GM19468 (cell line): ENCODE results near the gene MUC21.

Experiments
- ATAC-seq: cut with Tn5 transposase; IDR thresholded peaks from one replicate; pipeline ENCODE4 v1.9.1; 2021; ENCODE audit warnings: mild to moderate bottlenecking, moderate library complexity, moderate number of reproducible peaks; ENCODE audit not compliant: unreplicated experiment; ENCODE audit errors: extremely low read depth

Gene MUC21

GRCh38 chr6:30983439-30983838 is at the start of gene MUC21:
Gene MUC21 (plus strand): TSS chr6:30983718. CDS start chr6:30983959, 241 bp downstream.
- ATAC-seq = no peak

DNA sequence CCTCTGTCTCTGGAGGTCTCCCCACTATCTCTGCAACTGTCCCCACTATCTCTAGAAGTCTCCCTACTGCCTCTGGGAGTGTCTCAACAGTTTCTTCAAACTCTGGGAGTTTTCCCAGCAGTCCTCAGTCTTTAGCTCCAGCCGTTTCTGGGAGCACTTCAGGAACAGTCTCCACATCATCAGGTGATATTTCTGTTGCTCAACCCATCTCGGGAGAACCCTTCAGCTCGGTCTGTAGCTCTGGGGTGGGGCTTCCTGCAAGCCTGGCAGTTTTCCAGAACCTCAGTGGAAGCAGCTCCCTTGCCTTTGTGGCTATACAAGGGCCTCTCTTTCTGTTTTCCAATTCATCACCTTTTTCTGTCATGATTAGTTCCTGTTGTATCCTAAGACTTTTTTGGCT is 48.5 kb upstream of the MUC21 start:
- no peak for ATAC-seq

DNA sequence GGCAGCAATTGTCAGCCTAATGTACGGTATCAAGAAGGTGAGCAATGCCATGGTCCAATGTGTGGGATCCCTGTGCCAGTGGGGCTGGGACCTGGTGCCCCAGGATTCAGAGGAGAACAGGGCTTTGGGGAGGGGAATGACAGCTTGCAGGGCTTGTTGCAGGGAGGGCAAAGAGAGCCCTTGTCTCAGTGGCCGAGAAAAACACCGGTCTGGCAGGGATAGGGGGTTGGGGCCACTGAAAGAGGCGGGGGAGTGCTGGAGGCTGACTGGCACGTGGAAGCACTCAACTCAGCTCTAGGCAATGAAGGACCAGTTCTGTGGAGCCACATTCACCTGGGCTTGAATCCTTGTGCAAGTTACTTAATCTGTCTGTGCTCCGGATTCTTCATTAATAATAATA is 46.3 kb upstream of the MUC21 start:
- ATAC-seq = no peak

GRCh38 chr6:30938730-30939129 is 44.8 kb upstream of the MUC21 start:
- no peak for ATAC-seq

DNA sequence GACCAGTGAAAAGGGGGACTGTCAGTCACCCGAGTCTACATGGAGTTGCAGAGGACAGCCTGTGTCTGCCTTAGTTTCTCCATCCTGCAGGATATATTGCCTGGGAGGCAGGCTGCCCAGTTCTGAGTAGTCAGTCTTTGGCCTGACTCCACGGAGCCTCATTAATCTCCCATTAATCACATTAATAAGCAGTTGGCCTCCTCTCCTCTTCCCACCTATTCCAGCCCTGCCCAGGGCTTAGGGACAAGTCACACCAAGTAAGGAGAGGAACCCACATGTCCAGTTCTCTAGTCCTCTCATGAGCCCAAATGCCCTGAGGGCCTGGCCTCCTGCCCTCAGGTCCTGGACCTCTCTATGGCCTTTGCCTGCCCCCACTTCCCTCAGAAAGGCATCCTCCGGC is 44.0 kb upstream of the MUC21 start:
- no peak for ATAC-seq

- ATAC-seq = no peak
Observed at GRCh38 chr6:30940361-30940986, 43.0 kb upstream of the MUC21 start, which contains the start of gene MUCL3. Gene MUCL3 (plus strand): TSS chr6:30940973. CDS start chr6:30941000, 27 bp downstream.

DNA sequence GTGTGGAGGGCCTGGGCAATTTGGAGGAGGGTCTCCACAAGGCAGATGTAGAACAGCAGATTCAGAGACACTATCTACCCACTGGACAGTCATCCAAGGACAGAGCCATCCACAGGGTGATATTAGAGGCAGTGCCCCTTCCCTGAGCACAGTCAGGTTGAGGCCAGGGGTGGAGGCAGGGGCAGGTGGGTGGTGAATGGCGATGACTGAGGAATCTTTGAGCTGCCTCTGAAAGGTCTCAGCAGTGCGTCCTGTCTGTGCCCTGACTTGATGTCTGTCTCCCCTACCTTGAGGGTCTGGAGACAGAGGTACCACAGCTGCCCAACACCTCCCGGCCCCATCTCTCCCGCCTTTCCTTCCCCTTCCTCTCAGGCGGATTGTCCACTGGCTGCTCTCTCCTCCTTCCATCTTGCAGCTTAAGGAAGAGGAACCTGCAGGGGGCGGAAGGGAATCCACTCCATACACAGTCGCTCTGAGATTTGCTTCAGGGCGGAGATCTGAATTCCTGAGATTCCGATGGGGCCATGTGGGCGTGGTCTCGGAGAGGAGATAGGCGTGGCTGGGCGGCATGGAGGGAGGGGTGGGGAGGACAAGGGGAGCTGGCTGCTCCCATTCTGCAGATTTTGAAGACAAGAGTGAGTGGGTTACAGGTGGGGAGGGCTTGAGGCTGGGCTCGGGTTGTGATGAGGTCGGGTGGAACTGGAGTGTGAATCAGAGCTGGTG is 41.0 kb upstream of the MUC21 start:
- no peak for ATAC-seq

DNA sequence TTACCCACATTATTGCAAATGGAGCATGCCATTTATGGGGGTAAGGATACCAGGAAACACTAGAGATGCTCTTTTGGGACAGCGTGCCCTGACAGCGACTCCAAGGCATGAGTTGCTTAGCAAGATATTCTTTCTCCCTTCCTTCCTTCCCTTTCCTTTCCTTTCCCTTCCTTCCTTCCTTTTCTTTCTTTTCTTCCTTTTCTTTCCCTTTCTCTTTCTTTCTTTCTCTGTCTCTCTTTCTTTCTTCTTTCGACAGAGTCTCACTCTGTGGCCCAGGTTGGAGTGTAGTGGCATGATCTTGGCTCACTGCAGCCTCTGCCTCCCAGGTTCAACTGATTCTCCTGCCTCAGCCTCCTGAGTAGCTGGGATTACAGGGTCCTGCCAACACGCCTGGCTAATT is 39.5 kb upstream of the MUC21 start:
- no peak for ATAC-seq

DNA sequence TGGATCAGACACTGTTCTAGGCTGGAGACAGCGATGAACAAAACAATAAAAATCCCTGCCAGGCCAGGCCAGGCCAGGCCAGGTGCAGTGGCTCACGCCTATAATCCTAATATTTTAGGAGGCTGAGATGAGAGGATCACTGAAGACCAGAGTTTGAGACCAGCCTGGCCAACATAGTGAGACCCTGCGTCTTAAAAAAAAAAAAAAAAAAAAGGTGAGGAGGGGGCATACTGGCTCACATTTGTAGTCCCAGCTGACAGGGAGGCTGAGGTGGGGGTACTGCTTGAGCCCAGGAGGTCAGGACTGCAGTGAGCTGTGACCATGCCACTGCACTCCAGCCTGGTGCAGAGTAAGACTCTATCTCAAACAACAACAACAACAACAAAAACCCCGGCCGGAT is 38.2 kb upstream of the MUC21 start:
- ATAC-seq = no peak

GRCh38 chr6:30947231-30947630 is 36.3 kb upstream of the MUC21 start:
- no peak for ATAC-seq

- no peak for ATAC-seq
Observed at GRCh38 chr6:30948811-30949210, 34.7 kb upstream of the MUC21 start.

- no peak for ATAC-seq
Observed at GRCh38 chr6:30951907-30952469, 31.5 kb upstream of the MUC21 start.

DNA sequence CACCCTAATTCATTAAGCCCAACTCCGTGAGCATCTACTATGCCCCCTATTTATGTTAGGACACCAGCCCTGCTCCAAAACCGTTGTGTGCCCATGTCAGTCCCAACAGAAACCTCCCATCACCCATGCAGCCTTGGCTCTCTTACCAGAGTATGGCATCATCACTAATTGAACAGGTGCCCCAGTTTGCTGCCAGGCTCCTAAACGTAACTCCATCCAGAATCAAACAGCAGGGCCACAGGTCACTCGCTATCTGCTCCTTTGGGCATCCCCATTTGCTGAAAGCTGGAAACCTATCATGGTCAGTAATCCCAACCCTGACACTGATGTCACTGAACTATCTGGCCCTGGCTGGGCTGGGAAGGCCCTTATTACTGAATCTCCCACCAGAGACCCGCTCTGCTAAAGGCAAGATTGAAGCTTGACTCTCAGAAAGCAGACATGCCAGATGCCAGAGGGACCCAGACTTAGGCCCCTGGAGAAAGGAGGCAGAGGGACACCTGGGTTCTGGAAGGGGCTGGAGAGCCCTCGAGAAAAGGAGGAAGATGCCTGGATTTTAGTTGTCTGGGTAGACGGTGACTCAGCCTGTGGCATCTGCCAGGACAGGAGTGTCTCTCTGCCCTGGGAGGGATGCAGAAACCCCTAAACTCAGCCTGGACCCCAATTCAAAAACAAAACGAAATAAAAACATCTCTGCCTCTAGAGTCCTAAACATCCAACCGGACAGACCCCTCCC is 28.7 kb upstream of the MUC21 start:
- no peak for ATAC-seq

DNA sequence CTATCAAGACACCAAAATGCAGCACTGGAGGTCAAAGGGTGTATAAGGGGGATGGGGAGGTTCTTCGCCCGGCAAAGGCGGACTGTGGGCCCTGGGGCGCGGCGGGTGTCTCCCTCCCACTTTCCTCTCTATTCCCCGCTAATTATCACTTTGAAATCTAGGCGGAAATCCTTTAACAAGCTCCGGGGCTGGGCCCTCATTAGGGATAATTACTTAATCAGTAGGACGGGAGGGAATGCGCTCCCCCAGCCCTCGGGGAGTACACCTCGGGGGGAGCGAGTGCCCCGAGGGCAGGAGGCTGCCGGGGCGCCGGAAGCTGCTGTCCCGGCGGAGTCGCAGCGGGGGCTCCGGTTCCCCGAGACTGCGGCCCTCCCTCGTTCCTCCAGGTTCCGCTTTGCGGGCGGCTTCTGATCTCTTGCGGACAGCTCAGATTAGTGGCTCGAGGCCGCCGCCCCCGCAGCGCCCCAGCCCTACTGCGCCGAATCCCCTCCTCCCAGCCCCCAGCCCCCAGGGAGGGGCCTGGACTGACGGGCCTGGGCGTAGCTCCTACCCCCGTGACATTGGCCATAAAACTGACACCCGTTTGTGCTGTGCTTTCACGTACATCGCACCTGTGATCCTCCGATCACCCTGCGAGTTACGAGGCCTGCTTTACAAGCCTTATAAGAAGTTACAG is 28.0 kb upstream of the MUC21 start:
- peak; percentile 55 for ATAC-seq

GRCh38 chr6:30957716-30958115 is 25.8 kb upstream of the MUC21 start:
- ATAC-seq = no peak

GRCh38 chr6:30960907-30961673 is 22.4 kb upstream of the MUC21 start:
- ATAC-seq = no peak

DNA sequence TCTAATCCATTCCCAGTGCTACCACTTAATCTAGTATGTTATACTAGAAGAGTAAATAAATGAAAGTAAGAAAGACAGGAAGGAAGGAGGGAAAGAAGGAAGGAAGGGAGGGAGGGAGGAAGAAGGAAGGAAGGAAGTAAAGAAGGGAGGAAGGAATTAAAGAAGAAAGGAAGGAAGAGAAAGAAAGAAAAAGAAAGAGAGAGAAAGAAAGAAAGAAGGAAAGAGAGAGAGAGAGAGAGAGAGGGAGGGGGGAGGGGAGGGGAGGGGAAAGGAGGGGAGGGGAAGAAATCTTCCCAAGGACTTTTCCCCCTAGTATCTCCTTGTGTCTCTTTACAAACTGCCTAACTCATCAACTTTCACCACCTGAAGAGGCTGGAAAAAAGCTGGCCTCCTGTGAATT is 20.8 kb upstream of the MUC21 start:
- no peak for ATAC-seq

DNA sequence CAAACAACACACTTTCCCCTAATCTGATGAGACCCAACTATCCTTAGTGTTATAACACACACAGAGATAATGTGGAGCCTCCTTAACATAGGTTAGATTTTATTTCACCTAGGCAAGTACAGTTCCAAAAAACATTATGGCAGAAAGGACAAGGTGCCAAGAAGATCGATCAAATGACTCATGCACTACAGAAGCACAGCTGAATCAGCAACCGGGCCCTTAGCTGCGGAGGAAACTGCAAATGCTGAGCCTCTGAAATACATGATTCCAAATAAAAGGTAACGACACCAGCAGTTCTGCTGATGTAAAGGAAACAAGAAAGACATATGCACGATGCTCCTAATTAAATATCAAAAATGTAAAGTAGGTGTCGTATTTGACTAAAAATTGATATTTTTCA is 19.9 kb upstream of the MUC21 start:
- no peak for ATAC-seq

DNA sequence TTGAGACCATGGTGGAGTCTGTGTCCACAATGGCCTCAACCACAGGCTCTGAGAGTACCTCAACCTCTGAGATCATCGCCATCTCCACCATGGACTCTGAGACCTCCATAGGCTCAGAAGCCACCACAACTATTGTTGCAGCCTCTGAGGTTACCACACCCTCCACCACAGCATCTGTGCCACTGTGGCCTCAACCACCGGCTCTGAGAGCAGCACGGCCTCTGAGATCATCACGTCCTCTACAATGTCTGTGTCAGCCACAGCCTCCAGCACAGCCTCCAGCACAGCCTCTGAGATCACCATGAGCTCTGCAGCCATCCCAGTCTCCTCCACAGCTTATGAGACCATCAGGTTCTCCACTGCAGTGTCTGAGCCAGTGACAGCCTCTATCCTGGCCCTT is 19.4 kb upstream of the MUC21 start:
- no peak for ATAC-seq

- ATAC-seq = no peak
Observed at GRCh38 chr6:30965140-30965601, 18.3 kb upstream of the MUC21 start.
